Neural cell (in vitro differentiated cells): ENCODE measurements around the gene SPDEF. TPM values are rescaled to one million over a fixed set of nuclear protein-coding genes. Genes with fewer than 3 reads are reported as not detected.

ENCODE experiments used
- H2AFZ ChIP-seq: fragments of 200-600, 300-800 bp; sonication (generic), shearing (Covaris generic); 2 replicates; pipeline ENCODE4 v1.6.0; 2014; ENCODE audit warnings: low read depth, mild to moderate bottlenecking, antibody characterized with exemption, low read length, moderate library complexity
- H3F3A ChIP-seq: fragments of 200-600 bp; shearing (Covaris generic); 2 replicates; pipeline ENCODE4 v1.6.1; 2016; ENCODE audit warnings: mild to moderate bottlenecking, moderate library complexity, mixed read lengths, antibody characterized with exemption, low read length; ENCODE audit not compliant: insufficient read depth, poor library complexity, severe bottlenecking
- H3K27ac ChIP-seq: fragments of 200-600, 300-800 bp; sonication (generic), shearing (Covaris generic); 2 replicates; pipeline ENCODE4 v1.5.1; 2014; ENCODE audit warnings: mild to moderate bottlenecking, low read length, moderate library complexity
- H3K27me3 ChIP-seq: fragments of 300-800, 200-600 bp; sonication (generic), shearing (Covaris generic); 2 replicates; pipeline ENCODE4 v1.6.0; 2014; ENCODE audit warnings: mild to moderate bottlenecking, low read depth, low read length, moderate library complexity; ENCODE audit not compliant: insufficient read depth
- H3K36me3 ChIP-seq: fragments of 300-800, 200-600 bp; sonication (generic), shearing (Covaris generic); 2 replicates; pipeline ENCODE4 v1.5.1; 2014; ENCODE audit warnings: mild to moderate bottlenecking, antibody characterized with exemption, low read length, moderate library complexity; ENCODE audit not compliant: insufficient read depth
- H3K4me2 ChIP-seq: fragments of 300-800, 200-600 bp; sonication (generic), shearing (Covaris generic); 2 replicates; pipeline ENCODE4 v1.6.0; 2014; ENCODE audit warnings: mild to moderate bottlenecking, low read length
- H3K4me3 ChIP-seq: fragments of 300-800, 200-600 bp; sonication (generic), shearing (Covaris generic); 2 replicates; pipeline ENCODE4 v1.5.1; 2014; ENCODE audit warnings: mild to moderate bottlenecking, low read length, moderate library complexity
- H3K79me2 ChIP-seq: fragments of 200-600 bp; shearing (Covaris generic); replicated peaks from 2 replicates; pipeline ENCODE4 v1.6.0; 2014; ENCODE audit warnings: mild to moderate bottlenecking, low read length, moderate library complexity; ENCODE audit not compliant: insufficient read depth
- H3K9ac ChIP-seq: fragments of 300-800, 200-600 bp; sonication (generic), shearing (Covaris generic); 2 replicates; pipeline ENCODE4 v1.6.1; 2016; ENCODE audit warnings: mild to moderate bottlenecking, low read length, mixed read lengths
- H3K9me2 ChIP-seq: fragments of 200-600 bp; shearing (Covaris generic); 2 replicates; pipeline ENCODE4 v1.6.1; 2016; ENCODE audit warnings: mild to moderate bottlenecking, low read length, mixed read lengths; ENCODE audit not compliant: insufficient read depth
- H3K9me3 ChIP-seq: fragments of 200-600, 300-800 bp; sonication (generic), shearing (Covaris generic); 2 replicates; pipeline ENCODE4 v1.6.1; 2016; ENCODE audit warnings: mild to moderate bottlenecking, mixed run types, low read length, moderate library complexity, mixed read lengths
- H4K20me1 ChIP-seq: fragments of 200-600 bp; shearing (Covaris generic); 2 replicates; pipeline ENCODE4 v1.6.1; 2016; ENCODE audit warnings: mild to moderate bottlenecking, mixed run types; ENCODE audit not compliant: insufficient read depth
- CTCF ChIP-seq: fragments of 450-650 bp; IDR thresholded peaks from 2 replicates; pipeline ENCODE4 v1.5.1; 2014; ENCODE audit warnings: antibody characterized with exemption, mild to moderate bottlenecking, moderate library complexity; ENCODE audit not compliant: poor library complexity, severe bottlenecking
- EP300 ChIP-seq: fragments of 450-650 bp; conservative IDR thresholded peaks from 2 replicates; pipeline ENCODE4 v1.6.1; 2014; ENCODE audit warnings: antibody characterized with exemption, mild to moderate bottlenecking, moderate library complexity; ENCODE audit not compliant: poor library complexity, severe bottlenecking
- EZH2 ChIP-seq: fragments of 200-600, 300-800 bp; shearing (Covaris generic), sonication (generic); IDR thresholded peaks from 2 replicates; pipeline ENCODE4 v1.6.1; 2014; ENCODE audit warnings: antibody characterized with exemption, low read length, borderline replicate concordance, mild to moderate bottlenecking; ENCODE audit not compliant: insufficient read depth, poor library complexity, severe bottlenecking
- MXI1 ChIP-seq: fragments of 450-650 bp; conservative IDR thresholded peaks from 2 replicates; pipeline ENCODE4 v1.6.1; 2014; ENCODE audit warnings: antibody characterized with exemption, mild to moderate bottlenecking; ENCODE audit not compliant: poor library complexity, severe bottlenecking
- POLR2AphosphoS5 ChIP-seq: IDR thresholded peaks from 2 replicates; pipeline ENCODE4 v1.6.1; 2012
- RAD21 ChIP-seq: fragments of 450-650 bp; conservative IDR thresholded peaks from 2 replicates; pipeline ENCODE4 v1.6.1; 2014; ENCODE audit warnings: antibody characterized with exemption, mild to moderate bottlenecking, moderate library complexity
- REST ChIP-seq: IDR thresholded peaks from 2 replicates; pipeline ENCODE4 v1.6.1; 2012; ENCODE audit warnings: borderline replicate concordance
- SMC3 ChIP-seq: fragments of 450-650 bp; conservative IDR thresholded peaks from 2 replicates; pipeline ENCODE4 v1.6.1; 2014; ENCODE audit warnings: antibody characterized with exemption, mild to moderate bottlenecking, moderate library complexity; ENCODE audit not compliant: poor library complexity
- TAF1 ChIP-seq: IDR thresholded peaks from 2 replicates; pipeline ENCODE4 v1.6.1; 2012; ENCODE audit warnings: low read depth
- polyA plus RNA-seq: library from polyadenylated mRNA; depleted of rRNA; stranded (reverse); fragments of >200 nt; gene quantifications from 2 replicates; pipeline ENCODE4 v1.2.3, GENCODE V29; 2014

Gene SPDEF
- polyA plus RNA-seq, 1 donor from 2014 or later, result 0.36 TPM

- no peaks in the 10 kb centered on the region for H3K9me2 ChIP-seq
- H3K36me3 ChIP-seq, result no peaks in the 10 kb centered on the region
- no peaks in the 10 kb centered on the region for H3K79me2 ChIP-seq
- no peak overlapping the region for H3K9ac ChIP-seq
- H3K27me3 ChIP-seq, result no peaks in the 10 kb centered on the region
- no peaks in the 10 kb centered on the region for H4K20me1 ChIP-seq
- H3K4me3 ChIP-seq, result no peak overlapping the region
- TF ChIP-seq POLR2AphosphoS5 (no peak), REST (no peak), EP300 (no peak), RAD21 (no peak), MXI1 (no peak), SMC3 (no peak), CTCF (no peak), TAF1 (no peak), EZH2 (no peak)
- no peaks in the 10 kb centered on the region for H3F3A ChIP-seq
- H2AFZ ChIP-seq, result no peak overlapping the region
- no peaks in the 10 kb centered on the region for H3K9me3 ChIP-seq
- H3K27ac ChIP-seq, result no peak overlapping the region
- no peak overlapping the region for H3K4me2 ChIP-seq
These were observed 37.3 kb downstream of the SPDEF start for GRCh38 chr6:34518669-34519365.

- no peak overlapping the region for H3K27ac ChIP-seq
- no peaks in the 10 kb centered on the region for H3F3A ChIP-seq
These were observed 38.2 kb downstream of the SPDEF start for GRCh38 chr6:34517966-34518365.

More at GRCh38 chr6:34517966-34518365, 38.2 kb downstream of the SPDEF start:
- Histone ChIP-seq H3K27me3 (no peaks in the 10 kb centered on the region), H3K36me3 (no peaks in the 10 kb centered on the region), H3K79me2 (no peaks in the 10 kb centered on the region), H3K9me2 (no peaks in the 10 kb centered on the region), H3K4me3 (no peak overlapping the region), H3K9me3 (no peaks in the 10 kb centered on the region), H2AFZ (no peak overlapping the region), H3K9ac (no peak overlapping the region), H3K4me2 (no peak overlapping the region), H4K20me1 (no peaks in the 10 kb centered on the region)
- TF ChIP-seq REST (no peak), SMC3 (no peak), EZH2 (no peak), EP300 (no peak), CTCF (no peak), TAF1 (no peak), RAD21 (no peak), POLR2AphosphoS5 (no peak), MXI1 (no peak)
